GM03348 (cell line): ENCODE results near the gene EPHB2.
"Not testable (repeated sequence)": the region's sequence is repeated elsewhere in the genome, so short reads cannot be mapped to it uniquely, and the experiment has no call there.

Experiments
- DNase-seq: peaks from one replicate; pipeline ENCODE4 v3.0.0; 2012; ENCODE audit warnings: low spot score

The EPHB2 gene

DNA sequence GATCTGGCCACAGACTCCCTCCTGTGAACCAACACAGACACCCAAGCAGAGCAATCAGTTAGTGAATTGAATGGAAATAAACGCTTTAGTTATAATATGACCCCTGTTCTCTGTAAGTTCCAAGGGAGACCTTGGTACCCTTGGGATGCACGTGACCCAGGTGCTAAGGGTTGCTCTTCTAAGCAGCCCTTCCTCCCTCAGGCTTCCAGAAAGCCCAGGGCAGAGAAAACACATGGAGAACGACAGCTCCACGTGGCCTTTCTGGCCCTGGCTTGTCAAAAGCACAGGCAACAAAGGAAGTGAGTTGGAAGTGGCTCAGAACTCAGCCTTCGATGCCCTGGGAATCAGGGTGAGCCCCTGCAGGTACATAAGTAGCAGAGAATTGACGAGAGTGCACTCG lies 204.6 kb downstream of the EPHB2 start:
- DNase-seq, result no peak

DNA sequence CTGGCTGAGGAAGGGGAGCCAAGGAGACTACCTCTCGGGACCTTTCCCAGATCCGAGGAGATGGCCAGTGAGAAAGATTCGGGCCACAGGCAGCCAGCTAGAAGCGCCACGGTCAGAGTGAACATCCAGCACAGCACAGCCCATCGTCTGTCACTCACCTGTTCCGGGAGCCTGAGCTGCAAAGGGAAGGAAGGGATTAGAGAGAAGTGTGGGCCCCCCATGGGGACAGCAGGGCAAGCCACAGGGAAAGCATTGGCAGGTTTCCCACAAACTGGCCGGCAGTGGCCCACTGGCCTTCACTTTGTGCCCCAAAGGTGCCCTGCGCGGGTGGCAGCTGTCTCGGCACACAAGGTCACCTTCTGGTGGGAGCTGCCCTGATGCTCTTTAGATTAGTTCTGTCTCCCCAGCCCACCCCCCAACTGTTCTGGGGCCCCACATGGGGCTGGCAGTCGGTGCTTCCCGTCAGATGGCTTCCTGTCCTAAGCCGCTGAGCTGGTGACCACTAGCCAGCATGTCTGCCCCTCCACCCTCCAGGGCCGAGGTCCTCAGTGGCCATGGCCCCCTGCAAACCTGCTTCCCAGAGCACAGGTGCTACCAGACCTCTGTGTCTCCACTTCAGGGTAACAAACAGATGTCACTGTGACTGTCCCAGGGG lies 205.3 kb downstream of the EPHB2 start:
- no peak for DNase-seq

DNA sequence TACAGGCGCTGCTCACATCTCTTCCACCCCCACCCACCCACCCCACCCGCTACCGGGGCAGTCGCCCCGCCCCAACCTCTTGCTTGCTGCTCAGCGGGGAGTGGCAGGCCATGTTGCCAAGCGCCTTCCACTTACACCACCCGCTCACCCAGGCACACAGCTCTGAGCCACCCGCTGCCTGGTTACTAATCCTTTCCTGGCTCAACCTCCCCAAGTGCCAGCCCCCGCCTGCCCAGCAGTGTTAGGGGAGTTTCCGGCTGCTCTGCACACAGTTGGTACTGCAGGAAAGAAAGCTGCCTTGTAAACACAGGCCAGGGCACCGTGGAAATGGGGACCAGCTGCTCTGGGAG lies 205.8 kb downstream of the EPHB2 start:
- DNase-seq, result no peak

DNA sequence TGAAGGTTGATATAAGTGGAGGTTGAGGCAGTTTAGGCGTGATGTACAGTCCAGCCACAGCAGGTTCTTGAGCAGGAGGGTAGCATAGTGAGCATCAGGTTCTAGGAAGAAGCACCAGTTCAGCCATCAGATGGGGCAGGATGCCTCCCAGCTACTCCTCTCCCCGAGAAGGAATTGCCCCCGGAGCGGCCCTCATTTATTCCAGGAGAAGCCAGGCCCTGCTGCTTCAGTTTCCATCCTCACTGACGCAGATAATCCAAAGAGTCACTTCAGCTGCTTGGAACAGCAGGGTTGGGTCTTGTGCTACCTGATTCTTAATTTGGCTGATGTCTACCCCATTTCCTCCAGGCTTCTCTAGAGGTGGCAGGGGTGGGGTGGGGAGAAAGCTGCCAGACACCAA lies 207.3 kb downstream of the EPHB2 start:
- DNase-seq, result no peak

DNA sequence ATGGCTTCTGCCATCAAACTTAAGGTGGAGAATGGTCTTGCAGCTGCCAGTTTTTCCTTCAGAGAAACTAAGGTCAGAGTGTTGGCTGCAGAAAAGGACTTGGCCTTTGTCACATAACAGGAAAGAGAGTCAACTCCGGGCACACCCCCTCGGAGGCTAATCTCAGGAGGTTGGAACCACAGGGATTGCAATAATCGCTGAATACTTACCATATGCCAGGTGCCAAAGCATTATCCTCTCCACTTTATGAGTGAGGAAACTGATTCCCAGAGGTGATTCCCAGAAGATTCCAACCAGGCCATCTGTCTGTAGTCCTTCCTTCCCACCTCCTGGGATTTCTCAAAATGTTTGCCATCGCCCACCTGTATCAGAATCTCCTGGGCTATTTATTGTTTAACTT lies 208.0 kb downstream of the EPHB2 start:
- no peak for DNase-seq

DNA sequence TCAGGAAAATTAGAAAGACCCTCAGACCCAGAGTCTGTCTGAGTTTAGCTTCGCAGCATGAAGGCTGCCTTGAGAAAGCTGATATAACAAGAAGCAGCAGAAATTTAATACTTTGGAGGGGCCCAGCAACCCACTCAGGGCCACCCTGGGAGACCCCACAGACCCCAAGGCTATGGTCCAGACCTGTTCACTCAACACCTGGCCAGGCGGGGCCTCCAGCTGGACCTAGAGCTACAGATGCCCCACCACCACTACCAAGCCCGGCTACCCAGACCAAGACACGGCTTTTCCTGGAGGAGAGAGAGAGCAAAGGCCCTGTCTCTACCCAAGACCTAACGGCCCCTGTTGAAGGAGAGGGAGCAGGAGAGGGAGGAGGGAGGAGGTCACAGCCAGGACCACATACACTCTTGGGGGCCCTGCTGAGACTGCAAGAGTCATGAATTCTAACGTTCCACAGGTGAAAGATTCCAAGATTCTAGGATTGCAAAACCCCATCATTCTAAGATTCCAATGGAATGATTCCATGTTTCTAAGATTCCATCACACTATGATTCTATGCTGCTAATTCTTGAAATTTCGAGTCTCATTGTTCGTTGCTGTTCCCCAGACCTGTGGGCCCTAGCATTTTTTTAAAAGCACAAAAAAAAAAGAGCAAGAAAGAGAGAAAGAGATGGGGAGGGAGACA lies 208.8 kb downstream of the EPHB2 start:
- DNase-seq, result peak; percentile 58

DNA sequence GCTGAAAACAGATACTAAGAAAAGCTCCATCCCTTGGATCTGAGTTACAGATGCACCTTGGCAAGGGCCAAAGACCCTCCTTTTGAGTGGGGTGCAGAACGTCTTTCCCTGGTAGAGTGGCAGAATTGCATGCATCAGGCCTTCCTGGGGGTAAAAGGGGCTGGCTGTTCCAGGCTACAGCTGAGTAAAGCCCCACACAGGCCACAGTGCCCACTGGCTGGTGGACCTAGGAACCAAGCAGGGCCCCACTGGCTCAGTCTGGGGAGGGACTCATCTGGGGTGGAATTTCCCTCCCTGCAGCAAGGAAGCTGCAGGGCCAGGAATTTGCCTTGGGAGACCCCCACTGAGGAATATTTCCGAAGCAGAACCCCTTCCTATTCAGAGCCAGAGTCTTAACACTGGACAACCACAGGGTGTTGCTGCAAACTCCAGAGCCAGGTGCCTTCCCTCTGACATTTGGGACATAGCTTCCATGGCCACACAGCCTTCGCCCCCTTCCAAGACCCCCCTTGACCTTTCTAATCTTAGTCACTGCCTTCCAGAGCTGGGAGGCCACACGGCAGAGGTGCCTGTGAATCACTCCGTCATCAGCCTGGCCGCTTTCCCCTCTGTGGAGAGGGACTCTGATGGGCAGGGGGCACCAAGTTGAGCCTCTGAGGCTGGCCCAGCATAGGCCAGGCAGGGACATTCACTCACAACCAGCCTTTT lies 209.5 kb downstream of the EPHB2 start:
- no peak for DNase-seq

DNA sequence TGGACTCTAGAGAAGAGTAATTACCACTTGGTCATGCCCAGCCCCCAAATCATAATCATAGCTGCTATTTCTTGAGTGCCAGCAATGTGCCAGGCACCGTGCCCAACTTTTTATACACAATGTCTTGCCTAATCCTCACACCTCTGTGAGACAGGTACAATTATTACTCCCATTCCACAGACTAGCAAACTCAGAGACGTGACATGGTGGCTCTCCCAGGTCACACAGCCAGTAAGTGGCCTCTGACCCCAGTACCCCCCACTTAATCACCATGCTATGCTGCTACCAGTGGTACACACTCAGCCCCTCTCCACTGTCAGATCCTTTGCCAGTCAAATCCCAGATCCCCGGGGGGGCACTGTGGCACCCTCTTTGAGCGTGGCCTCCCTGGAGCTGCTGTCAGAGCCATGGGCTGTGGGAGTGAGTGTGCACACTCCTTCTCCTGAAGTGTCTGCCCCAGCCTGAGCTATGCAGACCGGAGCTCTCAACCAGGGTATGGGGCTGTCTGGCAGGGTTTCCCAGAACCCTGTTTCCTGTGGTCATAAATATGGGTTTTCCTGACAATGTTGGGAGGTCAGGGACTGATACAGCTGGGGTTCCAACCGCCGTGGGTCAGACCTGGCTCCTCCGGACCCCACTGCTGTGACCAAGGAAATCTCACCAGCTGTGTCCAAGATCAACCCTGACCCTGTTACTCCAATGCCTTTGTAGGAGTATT lies 210.3 kb downstream of the EPHB2 start:
- DNase-seq, result no peak

DNA sequence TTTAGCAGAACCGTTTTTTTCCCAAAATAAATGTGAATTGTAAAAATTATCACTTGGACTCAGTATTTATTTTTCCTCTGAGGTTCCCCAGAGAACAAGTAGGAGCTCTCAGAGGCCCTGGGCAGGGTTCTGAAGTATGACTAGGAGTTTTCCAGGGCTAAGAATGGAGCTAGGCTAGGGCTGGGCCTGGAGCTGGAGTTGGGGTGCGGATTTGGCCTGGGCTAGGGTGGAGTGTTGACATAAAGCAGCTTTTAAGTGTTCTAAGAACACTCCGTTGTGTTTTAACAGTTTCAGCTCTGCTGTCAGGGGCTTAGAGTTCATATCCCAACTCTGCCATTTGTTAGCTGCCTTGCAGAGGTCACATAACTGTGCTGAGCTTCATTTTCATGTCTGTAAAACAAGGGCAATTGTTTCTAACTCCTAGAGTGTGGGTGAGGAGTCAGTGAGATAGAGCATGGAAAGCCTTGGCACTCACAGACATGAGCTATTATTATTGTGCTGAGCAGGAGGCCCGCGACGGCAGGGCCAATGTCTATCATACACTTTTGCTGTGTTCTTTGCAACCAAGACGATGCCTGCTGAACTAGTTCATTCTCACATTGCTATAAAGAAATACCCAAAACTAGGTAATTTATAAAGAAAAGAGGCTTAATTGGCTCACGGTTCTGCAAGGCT lies 210.9 kb downstream of the EPHB2 start:
- DNase-seq, result no peak

DNA sequence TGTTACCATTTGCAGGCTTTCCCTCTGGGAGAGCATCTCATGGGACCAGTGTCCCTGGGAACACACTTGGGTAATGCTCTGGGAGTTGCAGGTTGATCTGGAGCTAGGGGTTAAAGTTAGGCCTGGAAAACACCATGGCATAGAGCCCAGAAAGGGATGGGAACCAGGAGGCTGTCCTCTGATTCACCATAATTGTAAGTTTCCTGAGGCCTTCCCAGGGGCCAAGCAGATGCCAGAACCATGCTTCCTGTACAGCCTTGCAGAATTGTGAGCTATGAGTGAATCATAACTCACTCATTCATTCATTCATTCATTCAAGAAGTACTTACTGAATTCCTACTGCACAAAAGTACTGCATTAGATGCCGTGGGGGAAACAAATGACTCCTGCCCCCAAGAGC lies 212.0 kb downstream of the EPHB2 start:
- no peak for DNase-seq

DNA sequence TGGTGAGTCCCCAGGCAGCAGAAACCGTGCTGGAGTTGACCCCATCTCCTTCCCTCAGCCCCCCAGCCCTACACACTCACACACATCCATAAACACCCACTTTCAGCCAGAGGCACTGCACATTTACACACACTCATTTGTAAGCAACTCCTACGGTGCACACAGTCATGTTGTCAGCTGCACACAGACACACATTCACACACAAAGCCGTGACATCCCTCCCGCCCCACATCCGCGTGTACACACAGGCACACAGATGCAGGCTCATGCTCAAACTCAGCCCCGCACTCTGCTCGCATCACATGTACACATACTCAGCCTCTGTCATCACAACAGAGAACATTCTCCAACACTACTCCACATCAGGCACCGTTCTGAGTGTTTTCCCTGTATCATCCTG lies 214.5 kb downstream of the EPHB2 start:
- no peak for DNase-seq

DNA sequence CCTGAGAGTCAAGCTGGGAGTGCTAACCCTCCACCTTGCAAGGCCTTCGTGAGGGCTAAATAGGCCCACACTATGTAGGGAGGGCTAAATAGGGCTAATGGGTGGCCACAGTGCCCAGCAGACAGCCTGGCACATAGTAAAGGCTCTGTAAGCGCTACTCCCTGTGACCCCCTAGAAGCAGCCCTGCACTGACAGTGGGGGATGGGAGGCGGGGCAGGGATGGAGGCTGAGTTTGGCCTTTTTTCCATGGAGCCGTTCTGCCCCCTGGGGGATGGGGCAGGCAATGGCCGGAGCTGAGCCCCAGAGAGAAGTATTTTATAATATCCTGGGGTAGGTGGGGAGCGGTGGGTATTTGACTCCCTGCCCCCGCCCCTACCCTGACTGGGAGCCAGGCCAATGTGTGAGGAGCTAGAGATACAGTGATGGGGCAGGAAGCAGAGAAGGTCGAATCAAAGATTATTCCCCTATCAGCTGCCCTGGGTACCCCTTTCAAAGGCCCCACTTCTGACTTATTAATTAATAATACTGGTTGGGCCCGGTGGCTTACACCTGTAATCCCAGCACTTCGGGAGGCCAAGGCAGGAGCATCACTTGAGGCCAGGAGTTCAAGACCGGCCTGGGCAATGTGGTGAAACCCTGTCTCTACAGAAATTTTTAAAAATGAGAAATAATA lies 219.7 kb downstream of the EPHB2 start:
- peak; percentile 94 for DNase-seq

DNA sequence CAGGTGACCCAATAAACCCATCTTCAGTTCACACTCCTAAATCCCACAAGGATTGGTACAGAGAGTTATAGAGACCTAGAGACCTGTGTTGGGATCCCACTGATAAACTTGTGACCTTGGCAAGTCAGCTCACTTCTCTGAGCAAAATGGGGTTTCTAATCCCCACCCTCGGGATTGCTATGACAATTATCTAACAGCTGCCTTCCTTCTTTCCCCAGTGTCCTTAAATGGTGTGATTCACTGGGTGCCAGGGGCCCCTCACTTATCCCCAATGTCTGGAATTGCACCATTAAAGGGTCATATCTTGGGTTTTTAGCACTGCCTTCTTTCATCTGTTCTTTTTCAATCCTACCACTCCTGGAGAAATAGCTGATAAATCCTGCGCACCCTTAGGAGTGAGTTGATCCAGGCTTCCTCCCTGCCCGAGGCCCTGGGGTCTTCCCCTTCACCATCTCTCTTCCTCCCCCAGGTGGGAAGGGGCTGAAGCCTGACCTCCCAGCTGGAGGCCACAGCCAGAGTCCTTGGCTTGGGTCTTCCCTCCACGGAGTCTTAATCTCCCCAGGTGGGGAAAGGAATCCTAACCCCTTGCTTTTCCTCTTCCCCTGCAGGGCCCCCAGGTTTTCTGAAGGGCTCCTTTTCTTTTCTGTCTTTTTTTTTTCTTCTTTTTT lies 222.3 kb downstream of the EPHB2 start:
- DNase-seq, result peak; percentile 2

DNA sequence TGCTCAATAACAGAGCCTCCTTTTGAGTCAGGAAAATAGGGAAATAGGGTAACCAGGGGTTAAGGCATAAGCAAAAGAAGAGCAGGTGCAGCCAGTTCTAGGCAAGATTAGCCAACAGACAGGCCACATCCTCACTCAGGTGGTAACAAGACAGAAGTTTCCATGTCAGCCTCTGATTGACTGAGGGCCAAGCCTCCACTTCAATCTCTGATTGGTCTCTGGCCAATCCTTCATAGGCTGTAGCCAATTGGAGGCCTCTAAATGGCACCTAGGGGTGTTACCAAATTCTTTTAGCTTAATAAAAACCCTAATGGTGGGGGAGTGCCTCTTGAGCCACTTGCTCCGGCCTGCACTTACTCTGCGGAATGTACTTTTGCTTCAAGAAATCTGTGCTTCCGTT lies 224.8 kb downstream of the EPHB2 start:
- no peak for DNase-seq

DNA sequence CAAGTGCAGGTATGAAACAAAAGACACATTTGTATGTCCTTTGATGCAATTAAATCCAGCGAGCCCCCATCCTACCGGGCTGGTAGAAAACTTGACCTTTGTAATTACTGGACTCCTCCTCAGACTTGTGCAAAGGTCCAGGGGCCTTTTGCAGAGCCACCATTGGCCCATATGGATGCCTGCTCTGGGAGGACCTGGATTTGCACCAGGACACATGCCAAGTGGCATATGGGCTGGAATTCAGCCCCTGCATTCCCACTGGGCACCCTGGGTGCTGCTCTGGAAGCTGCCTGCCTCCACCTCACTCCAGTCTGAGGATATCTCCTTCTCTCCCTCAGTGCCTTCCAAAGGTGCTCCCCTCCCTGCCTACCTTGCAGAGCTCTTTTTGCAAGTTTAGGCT lies 226.0 kb downstream of the EPHB2 start:
- DNase-seq, result peak; percentile 1

DNA sequence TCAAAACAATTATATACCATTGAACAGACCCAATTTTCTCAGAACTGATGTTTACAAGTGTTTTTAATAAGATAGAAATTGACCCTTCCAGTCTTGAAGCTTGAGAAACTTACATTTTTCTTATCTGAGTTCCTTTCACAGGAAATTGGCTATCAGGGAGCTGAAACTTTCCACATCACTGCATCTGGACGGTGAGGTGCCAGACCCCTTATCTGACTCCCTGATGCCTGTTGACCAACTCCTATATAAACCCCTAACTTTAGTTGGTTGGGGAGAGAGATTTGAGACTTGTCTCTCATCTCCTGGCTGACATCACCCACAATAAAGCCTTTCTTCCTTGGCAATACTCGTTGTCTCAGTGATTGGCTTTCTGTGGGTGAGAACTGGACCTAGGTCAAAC lies 230.6 kb downstream of the EPHB2 start:
- no peak for DNase-seq

DNA sequence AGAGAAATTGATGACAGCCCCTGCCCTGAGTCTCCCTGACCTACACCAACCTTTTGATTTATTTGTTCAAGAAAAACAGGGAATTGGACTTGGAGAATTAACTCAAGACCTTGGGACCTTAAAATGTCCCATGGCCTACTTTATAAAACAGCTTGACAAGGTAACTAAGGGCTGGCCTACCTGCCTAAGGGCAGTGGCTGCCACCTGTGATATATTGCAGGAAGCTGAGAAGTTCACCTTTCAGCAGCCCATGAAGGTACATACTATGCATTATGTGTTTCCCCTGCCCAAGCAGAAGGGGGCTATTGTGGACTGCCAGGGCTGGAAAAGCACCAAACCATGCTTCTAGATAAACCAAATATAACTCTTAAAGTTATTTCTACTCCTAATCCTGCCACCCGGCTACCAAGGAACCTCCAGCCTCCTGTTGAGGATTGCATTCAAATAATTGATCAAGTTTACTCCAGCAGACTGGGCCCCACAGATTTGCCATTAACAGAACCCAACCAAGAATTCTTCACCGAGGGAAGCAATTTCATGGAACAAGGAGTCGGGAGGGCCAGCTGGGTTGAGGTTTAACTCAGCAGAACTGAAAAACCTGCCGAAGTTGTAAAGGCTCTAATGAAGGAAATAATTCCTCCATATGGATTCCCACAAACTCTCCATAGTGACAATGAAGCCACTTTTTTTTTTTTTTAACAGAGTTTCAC lies 233.9 kb downstream of the EPHB2 start:
- DNase-seq, result no peak

DNA sequence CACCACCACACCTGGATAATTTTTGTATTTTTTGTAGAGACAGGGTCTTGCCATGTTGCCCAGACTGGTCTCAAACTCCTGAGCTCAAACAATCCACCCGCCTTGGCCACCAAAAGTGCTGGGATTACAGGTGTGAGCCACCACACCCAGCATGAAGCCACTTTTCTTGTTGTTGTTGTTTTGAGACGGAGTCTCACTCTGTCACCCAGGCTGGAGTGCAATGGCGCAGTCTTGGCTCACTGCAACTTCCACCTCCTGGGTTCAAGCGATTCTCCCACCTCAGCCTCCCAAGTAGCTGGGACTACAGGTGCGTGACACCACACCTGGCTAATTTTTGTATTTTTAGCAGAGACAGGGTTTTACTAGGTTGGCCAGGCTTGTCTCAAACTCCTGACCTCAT lies 234.5 kb downstream of the EPHB2 start:
- not testable (repeated sequence) for DNase-seq

DNA sequence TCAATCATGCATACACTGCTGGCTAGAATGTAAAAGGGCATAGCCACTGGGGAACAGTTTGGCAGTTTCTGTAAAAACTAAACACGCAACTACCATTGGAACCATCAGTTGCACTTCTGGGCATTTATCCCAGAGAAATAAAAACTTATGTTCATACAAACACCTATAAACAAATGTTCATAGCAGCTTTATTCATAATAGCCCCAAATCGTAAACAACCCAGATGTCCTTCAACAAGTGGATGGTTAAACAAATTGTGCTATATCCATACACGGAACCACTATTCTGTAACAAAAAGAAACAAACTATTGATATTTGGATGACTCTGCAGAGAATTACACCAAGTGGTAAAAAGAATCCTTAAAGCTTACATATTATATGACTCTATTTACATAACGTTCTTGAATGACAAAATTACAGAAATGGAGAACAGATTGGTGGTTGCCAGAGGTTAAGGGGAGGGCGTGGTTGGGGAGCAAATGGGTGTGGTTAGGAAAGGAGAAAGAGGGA lies 239.2 kb downstream of the EPHB2 start:
- DNase-seq, result no peak

DNA sequence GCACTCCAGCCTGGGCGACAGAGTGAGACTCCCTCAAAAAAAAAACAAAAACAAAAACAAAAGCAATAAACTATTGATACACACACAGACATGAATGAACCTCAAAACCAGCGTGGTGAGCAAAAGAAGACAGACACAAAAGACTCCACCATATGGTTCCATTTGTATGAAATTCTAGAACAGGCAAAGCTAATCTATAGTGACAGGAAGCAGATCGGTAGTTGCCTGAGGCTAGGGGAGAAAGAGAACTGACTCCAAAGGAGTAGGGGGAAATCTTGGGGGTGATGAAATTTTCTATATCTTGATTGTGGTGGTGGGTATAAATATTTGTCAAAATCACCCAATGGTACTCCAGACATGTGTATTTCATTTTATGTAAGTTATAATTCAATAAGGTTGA lies 241.2 kb downstream of the EPHB2 start:
- no peak for DNase-seq
